ENCODE results near the gene SFRP2.

The SFRP2 gene

DNA sequence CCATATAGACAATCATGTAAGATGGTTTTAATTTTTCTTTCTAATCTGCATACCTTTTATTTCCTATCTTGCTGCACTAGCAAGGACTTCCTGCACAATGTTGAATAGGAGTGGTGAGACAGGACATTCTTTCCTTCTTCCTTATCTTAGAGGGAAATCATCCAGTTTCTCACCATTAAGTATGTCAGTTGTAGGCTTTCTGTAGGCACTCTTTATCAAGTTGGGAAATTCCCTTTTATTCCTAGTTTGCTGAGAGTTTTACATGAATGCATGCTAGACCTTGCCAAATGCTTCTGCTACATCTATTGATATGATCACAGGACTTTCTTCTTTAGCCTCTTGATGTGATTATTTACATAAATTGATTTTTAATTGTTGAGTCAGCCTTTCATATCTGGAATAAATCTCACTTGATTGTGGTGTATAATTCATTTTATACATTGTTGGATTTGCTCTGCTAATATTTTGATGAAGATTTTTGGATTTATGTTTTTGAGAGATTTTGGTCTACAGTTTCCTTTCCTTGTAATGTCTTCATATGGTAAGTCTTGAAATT is 52.9 kb downstream of the SFRP2 start:
- no peak overlapping the region for H3K27ac ChIP-seq
- H3K27me3 ChIP-seq = no peaks in the 10 kb centered on the region
- TF ChIP-seq, protein P1, sequence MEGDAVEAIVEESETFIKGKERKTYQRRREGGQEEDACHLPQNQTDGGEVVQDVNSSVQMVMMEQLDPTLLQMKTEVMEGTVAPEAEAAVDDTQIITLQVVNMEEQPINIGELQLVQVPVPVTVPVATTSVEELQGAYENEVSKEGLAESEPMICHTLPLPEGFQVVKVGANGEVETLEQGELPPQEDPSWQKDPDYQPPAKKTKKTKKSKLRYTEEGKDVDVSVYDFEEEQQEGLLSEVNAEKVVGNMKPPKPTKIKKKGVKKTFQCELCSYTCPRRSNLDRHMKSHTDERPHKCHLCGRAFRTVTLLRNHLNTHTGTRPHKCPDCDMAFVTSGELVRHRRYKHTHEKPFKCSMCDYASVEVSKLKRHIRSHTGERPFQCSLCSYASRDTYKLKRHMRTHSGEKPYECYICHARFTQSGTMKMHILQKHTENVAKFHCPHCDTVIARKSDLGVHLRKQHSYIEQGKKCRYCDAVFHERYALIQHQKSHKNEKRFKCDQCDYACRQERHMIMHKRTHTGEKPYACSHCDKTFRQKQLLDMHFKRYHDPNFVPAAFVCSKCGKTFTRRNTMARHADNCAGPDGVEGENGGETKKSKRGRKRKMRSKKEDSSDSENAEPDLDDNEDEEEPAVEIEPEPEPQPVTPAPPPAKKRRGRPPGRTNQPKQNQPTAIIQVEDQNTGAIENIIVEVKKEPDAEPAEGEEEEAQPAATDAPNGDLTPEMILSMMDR (IDR thresholded peaks at IDR 0.05) = no peak
- no peaks in the 10 kb centered on the region for H3K4me1 ChIP-seq (ENCODE audit: control insufficient read depth in 1 of 2, insufficient read depth in 1 of 2, low read depth in 1 of 2, low read length in 1 of 2)
- no peaks in the 10 kb centered on the region for H3K36me3 ChIP-seq
- H3K9me3 ChIP-seq = no peaks in the 10 kb centered on the region
- H3K4me3 ChIP-seq (ENCODE audit: low read depth in 1 of 2, low read length in 1 of 2) = no peak overlapping the region

DNA sequence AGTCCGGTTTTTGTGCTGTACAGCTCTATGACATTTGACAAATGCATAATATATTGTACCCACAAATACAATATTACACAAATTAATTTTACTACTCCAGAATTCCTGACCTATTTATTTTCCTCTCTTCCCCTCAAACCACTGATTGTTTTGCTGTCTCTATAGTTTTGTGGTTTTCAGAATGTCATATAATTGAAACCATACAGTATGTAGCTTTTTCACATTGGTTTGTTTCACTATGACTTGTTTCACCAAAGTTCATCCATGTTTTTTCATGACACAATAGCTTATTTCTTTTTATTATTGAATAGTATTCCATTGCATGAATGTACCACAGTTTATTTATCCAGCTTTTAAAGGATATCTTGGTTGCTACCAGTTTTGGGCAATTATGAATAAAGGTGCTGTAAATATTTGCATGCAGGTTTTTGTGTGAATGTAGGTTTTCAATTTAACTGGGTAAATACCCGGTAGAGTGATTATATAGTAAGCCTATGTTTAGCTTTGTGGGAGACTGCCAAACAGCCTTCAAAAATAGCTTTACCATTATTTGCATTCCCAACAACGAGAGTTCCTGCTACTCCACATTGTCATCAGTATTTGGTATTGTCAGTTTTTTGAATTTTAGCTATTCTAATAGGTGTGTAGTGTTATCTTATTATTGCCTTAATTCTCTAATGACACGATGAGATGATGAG is 55.0 kb downstream of the SFRP2 start:
- H3K27me3 ChIP-seq = no peaks in the 10 kb centered on the region
- H3K9me3 ChIP-seq = no peaks in the 10 kb centered on the region
- TF ChIP-seq, protein P1 (IDR thresholded peaks at IDR 0.05) = no peak
- H3K36me3 ChIP-seq = no peaks in the 10 kb centered on the region
- H3K4me3 ChIP-seq (ENCODE audit: low read depth in 1 of 2, low read length in 1 of 2) = no peak overlapping the region
- H3K4me1 ChIP-seq (ENCODE audit: control insufficient read depth in 1 of 2, insufficient read depth in 1 of 2, low read depth in 1 of 2, low read length in 1 of 2) = no peaks in the 10 kb centered on the region
- H3K27ac ChIP-seq = no peak overlapping the region

DNA sequence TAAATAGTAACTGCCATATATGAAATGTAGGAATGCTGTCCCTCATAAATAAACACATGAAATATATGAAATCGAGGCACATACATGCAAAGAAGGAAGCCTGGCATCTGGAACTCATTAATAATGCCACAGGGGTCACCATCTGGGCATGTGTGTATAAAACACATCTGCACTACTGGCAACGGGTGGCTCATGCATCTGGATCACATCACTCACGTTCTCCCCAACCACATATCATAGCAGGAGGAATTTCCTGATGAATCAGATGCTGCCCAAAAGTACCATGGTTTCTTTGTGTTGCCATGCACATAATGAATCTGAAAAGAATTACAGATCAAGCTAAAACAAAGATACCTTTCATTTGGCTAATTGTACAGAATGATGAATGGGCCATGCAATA is 57.6 kb downstream of the SFRP2 start:
- H3K9me3 ChIP-seq = no peaks in the 10 kb centered on the region
- H3K27ac ChIP-seq = no peak overlapping the region
- TF ChIP-seq, protein P1 (IDR thresholded peaks at IDR 0.05) = no peak
- H3K4me3 ChIP-seq (ENCODE audit: low read depth in 1 of 2, low read length in 1 of 2) = no peak overlapping the region
- no peaks in the 10 kb centered on the region for H3K27me3 ChIP-seq
- H3K36me3 ChIP-seq = no peaks in the 10 kb centered on the region
- H3K4me1 ChIP-seq (ENCODE audit: control insufficient read depth in 1 of 2, insufficient read depth in 1 of 2, low read depth in 1 of 2, low read length in 1 of 2) = no peaks in the 10 kb centered on the region
